HG03108 (cell line): ENCODE measurements around the gene NOL12.

Source experiments
- ATAC-seq: cut with Tn5 transposase; IDR thresholded peaks from one replicate; pipeline ENCODE4 v1.9.1; 2021; ENCODE audit warnings: moderate library complexity; ENCODE audit not compliant: unreplicated experiment

NOL12 gene

GRCh38 chr22:37741312-37741795, 55.2 kb downstream of the NOL12 start:
- no peak for ATAC-seq

GRCh38 chr22:37742376-37743171, 56.4 kb downstream of the NOL12 start:
- ATAC-seq, result no peak
